Measurements from ENCODE around the gene RRAS.

The RRAS gene

DNA sequence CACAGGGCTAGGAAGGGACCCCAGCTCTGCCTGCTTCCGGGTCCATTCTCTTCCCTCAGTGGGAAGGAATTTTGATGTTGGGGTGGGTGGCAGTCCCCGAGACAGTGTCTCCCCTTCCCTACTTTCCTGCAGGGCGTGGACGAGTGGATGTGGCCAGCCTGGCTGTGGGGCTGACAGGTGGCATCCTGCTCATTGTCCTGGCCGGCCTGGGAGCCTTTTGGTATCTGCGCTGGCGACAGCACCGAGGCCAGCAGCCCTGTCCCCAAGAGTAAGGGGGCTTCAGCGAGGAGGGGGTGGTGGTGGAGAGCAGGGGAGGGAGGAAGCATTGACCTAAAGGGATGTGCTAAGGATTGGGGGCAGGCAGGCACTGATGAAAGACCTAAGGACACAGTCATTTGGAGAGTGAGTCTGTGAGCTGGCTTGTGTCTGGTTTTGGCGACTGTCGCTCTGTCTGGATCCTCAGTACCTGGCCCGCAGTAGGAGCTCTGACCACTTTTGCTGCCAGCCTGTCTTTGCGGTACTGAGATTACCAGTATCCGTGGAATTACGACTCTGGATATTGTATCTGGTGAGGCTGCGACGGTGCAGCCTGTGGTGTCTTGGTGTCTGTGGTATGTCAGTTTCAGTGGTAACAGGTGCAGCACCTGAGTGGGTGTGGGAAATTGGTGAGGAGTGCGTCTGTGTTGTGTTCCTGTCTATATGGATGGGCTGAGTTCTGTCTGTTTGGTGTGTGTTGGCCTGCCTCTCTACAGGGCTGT lies 51.4 kb downstream of the RRAS start:
- no peak for DNase-seq (ENCODE audit: low spot score)
- CTCF ChIA-PET, result no interaction called here
- no peak overlapping the region; the same call in 1 of the 2 replicates for H3K27ac ChIP-seq
- POLR2A ChIA-PET (ENCODE audit: low non-redundant PET), result interaction anchor here (0.7 kb wide), 1 partner anchor 800 kb away, joined by 5 read pairs; no protein-coding TSS in a partner anchor
- TF ChIP-seq, protein P1, sequence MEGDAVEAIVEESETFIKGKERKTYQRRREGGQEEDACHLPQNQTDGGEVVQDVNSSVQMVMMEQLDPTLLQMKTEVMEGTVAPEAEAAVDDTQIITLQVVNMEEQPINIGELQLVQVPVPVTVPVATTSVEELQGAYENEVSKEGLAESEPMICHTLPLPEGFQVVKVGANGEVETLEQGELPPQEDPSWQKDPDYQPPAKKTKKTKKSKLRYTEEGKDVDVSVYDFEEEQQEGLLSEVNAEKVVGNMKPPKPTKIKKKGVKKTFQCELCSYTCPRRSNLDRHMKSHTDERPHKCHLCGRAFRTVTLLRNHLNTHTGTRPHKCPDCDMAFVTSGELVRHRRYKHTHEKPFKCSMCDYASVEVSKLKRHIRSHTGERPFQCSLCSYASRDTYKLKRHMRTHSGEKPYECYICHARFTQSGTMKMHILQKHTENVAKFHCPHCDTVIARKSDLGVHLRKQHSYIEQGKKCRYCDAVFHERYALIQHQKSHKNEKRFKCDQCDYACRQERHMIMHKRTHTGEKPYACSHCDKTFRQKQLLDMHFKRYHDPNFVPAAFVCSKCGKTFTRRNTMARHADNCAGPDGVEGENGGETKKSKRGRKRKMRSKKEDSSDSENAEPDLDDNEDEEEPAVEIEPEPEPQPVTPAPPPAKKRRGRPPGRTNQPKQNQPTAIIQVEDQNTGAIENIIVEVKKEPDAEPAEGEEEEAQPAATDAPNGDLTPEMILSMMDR (conservative IDR thresholded peaks at IDR 0.05; ENCODE audit: low read depth), result no peak

DNA sequence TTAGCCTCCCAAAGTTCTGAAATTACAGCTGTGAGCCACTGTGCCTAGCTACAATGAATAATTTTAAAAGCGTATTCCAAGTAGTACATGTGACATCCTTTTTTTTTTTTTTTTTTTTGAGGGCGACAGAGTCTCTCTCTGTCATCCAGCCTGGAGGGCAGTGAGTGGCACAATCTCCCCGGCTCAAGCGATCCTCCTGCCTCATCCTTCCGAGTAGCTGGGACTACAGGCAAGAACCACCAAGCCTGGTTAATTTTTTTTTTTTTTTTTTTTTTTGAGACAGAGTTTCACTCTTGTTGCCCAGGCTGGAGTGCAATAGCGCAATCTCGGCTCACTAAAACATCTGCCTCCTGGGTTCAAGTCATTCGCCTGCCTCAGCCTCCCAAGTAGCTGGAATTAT lies 52.7 kb downstream of the RRAS start:
- ChIA-PET CTCF (interaction anchor here (0.6 kb wide), 1 partner anchor 83 kb away, joined by 4 read pairs; no protein-coding TSS in a partner anchor), POLR2A (ENCODE audit: low non-redundant PET) (interaction anchor here (0.6 kb wide), 1 partner anchor 54 kb away, joined by 3 read pairs; no protein-coding TSS in a partner anchor)
- DNase-seq (ENCODE audit: low spot score), result no peak
- TF ChIP-seq, protein P1 (conservative IDR thresholded peaks at IDR 0.05; ENCODE audit: low read depth), result no peak
- no peak overlapping the region for H3K27ac ChIP-seq
